Right cardiac atrium (tissue), 5 donors: ENCODE measurements around the gene DENND1A. TPM values are rescaled to one million over a fixed set of nuclear protein-coding genes. Genes with fewer than 3 reads are reported as not detected.

ENCODE experiments used
- ATAC-seq, 2 donors: fragments of 200-7000 bp; cut with Tn5 transposase; one replicate each; pipeline versions ENCODE4 v1.8.0 to v1.9.1; 2020; ENCODE audit warnings: moderate library complexity in 2 of 2, mild to moderate bottlenecking in 1 of 2
- DNase-seq, 3 donors: peaks; one replicate each; pipeline ENCODE4 v3.0.0-alpha.2; 2020
- H3K27ac ChIP-seq: one replicate; pipeline ENCODE4 v1.5.1; 2013; ENCODE audit warnings: mild to moderate bottlenecking, low read length, control low read depth, moderate library complexity
- H3K27me3 ChIP-seq: one replicate; pipeline ENCODE4 v1.6.1; 2013; ENCODE audit not compliant: control insufficient read depth, insufficient read depth
- H3K4me1 ChIP-seq: one replicate; pipeline ENCODE4 v1.6.1; 2013; ENCODE audit warnings: low read length; ENCODE audit not compliant: control insufficient read depth, insufficient read depth
- H3K4me3 ChIP-seq: one replicate; pipeline ENCODE4 v1.5.1; 2013; ENCODE audit warnings: low read length, control low read depth
- H3K9me3 ChIP-seq: one replicate; pipeline ENCODE4 v1.6.1; 2013; ENCODE audit warnings: low read length; ENCODE audit not compliant: control insufficient read depth
- WGBS: extraction: QIAGEN DNeasy Blood & Tissue Kit; methylation state at CpG from one replicate; pipeline ENCODE4 v1.1.7; 2013; 5-methylcytosine and 5-hydroxymethylcytosine counted together
- intact Hi-C, 4 donors: fragments of 100-400 bp; cut with DNase I; formaldehyde crosslinking; loops; one replicate each; pipeline versions ENCODE4 v1.11.0 to v1.14.0; 2022 to 2023
- polyA plus RNA-seq: library from polyadenylated mRNA; stranded (reverse); fragments of 200-250 nt; gene quantifications from one replicate; pipeline ENCODE4 v1.2.3, GENCODE V29; 2013
- total RNA-seq, 4 donors: library from RNA; stranded (reverse); fragmentation: NEBNext Ultra II Directional; extraction: Animal tissue kit (Norgen Biotek cat#: 25700); gene quantifications; one replicate each; pipeline ENCODE4 v1.2.1, GENCODE V29; 2021
- donor health status: healthy with polysubstance abuse.
- donor health status: DM: no; HTN: yes; CAD: no.
- donor health status: DM: no; HTN: no; CAD: no.
- donor health status: DM: no; HTN: yes; CAD: no; lungs with severe emphysema.
- donor health status: DM: yes; HTN: yes; CAD: no.

Gene DENND1A
- total and polyA plus RNA-seq, 5 donors, result 11.4 to 19.3 (median 17.4) TPM

DNA sequence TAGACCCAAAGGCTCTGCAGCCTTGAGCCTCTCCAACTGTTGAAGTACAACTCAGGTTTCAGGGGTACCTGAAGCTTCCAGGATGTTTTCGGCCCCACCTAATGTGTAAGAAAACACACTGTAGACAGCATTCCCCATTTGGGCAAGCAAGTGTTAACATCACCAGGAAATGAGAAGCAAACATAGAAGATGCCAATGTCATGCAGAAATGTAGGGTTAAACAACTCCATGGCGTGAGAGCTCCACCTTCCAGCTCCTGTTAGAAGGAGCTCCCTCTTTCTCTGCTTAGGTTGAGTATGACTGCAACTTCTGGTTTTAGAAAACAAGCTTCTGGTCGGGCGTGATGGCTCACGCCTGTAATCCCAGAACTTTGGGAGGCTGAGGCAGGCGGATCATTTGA is 31.0 kb upstream of the DENND1A start:
- no peaks in the 10 kb centered on the region for H3K9me3 ChIP-seq
- no peak overlapping the region for H3K4me3 ChIP-seq
- no peaks in the 10 kb centered on the region for H3K27me3 ChIP-seq
- no peak for ATAC-seq
- DNase-seq, result no peak
- intact Hi-C loops, result loop anchor here in 1 of 4 donors (10.0 kb wide), 1 partner anchor 406 kb away; no protein-coding TSS in a partner anchor
- H3K4me1 ChIP-seq, result no peaks in the 10 kb centered on the region
- 58% methylated on average over 6 of the region's 6 CpGs for WGBS
- H3K27ac ChIP-seq, result no peak overlapping the region

DNA sequence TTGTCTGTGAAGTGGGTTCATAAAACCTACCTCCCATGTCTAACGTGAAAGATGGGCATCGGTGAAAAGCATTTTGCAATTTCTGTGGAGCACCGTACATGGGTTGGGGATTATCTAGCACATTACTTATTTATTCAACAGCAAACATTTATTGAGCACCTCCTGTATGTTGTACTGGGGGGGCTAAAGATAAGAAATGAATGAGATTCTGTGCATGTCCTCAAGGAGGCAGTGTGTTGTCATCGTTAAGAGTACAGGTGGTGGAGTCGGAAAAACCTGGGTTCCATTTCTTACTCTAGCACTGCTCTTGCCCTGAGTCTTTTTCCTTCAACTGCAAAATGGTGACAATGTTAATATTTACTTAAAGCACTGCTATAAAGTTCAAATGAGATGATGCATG is 30.4 kb upstream of the DENND1A start:
- Histone ChIP-seq H3K9me3 (no peaks in the 10 kb centered on the region), H3K4me3 (no peak overlapping the region), H3K27ac (no peak overlapping the region), H3K27me3 (no peaks in the 10 kb centered on the region), H3K4me1 (no peaks in the 10 kb centered on the region)
- DNase-seq (no peak), ATAC-seq (no peak)
- intact Hi-C loops, result loop anchor here in 1 of 4 donors (10.0 kb wide), 1 partner anchor 406 kb away; no protein-coding TSS in a partner anchor
- 90% methylated on average over 5 of the region's 5 CpGs for WGBS

DNA sequence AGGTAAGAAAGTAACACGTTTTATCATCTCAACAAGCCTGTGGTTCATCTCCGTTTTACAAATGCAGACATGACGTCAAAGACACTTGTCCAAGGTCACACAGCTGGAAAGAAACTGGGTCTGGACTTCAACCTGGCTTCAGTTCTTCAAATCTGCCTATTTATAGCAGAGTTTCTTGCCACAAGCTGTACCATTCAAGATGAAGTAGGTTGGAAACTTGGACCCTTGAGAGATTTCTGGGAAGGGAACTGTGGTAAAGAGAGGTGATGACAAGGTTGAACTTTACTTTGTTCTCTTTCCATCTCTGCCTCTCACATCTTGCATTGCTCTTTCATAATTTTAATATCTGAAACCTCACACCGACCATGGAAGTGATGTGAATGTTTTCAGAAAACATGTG is 29.9 kb upstream of the DENND1A start:
- Histone ChIP-seq H3K4me3 (no peak overlapping the region), H3K27me3 (no peaks in the 10 kb centered on the region), H3K4me1 (no peaks in the 10 kb centered on the region), H3K27ac (no peak overlapping the region), H3K9me3 (no peaks in the 10 kb centered on the region)
- ATAC-seq (no peak), DNase-seq (no peak)
- intact Hi-C loops, result loop anchor here in 1 of 4 donors (10.0 kb wide), 1 partner anchor 405 kb away; no protein-coding TSS in a partner anchor
- WGBS, result 66% methylated on average over 4 of the region's 4 CpGs

DNA sequence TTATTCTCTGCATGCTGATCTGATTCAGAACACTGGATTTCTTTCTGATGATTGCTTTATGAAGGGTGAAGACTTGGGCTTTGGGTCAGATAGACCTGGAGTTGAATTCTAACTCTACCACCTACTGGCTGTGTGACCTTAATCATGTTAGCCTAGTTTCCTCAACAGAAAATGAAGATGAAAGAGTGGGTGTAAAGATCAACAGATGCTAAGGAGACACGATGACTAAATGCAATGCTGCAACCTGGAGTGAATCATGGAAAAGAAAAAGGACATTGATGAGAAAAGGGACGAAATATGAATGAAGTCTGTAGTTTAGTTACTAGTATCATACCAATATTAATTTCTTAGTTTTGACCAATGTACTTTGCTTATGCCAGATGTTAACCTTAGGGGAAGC is 27.8 kb upstream of the DENND1A start:
- intact Hi-C loops, result no loop called here
- H3K27ac ChIP-seq, result no peak overlapping the region
- ATAC-seq, result no peak
- no peaks in the 10 kb centered on the region for H3K4me1 ChIP-seq
- no peak overlapping the region for H3K4me3 ChIP-seq
- H3K9me3 ChIP-seq, result no peaks in the 10 kb centered on the region
- DNase-seq, result no peak
- WGBS, result 82% methylated on average over 2 of the region's 2 CpGs
- no peaks in the 10 kb centered on the region for H3K27me3 ChIP-seq

DNA sequence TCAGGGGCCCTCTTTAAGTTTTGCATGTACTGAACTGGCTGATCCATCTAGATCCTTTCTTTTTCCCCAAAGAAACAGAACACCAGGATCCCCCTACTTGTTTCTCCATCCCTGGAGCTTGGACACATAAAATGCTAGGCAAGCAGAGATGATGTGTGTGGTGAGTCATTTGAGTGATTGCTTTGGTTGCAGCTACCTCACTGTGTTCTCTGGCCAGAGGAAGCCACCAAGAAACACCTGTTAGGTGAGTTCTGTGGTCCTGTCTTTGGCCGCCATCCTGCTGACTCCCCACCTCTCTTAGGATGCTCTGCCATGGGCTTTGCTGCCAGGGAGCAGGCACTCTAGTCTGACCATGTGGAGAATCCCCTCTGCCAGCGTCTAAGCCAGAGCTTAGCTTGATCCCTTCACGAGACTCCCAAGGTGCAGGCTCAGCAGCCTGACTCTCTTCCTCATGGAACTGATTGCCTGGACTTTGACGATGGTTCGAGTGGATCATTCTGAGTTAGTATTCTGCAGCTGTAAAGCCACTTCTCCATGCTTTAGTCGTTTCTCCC is 27.3 kb upstream of the DENND1A start:
- Histone ChIP-seq H3K4me3 (no peak overlapping the region), H3K9me3 (no peaks in the 10 kb centered on the region), H3K27me3 (no peaks in the 10 kb centered on the region), H3K27ac (no peak overlapping the region), H3K4me1 (no peaks in the 10 kb centered on the region)
- 82% methylated on average over 6 of the region's 6 CpGs for WGBS
- ATAC-seq, result no peak
- intact Hi-C loops, result no loop called here
- DNase-seq, result no peak

DNA sequence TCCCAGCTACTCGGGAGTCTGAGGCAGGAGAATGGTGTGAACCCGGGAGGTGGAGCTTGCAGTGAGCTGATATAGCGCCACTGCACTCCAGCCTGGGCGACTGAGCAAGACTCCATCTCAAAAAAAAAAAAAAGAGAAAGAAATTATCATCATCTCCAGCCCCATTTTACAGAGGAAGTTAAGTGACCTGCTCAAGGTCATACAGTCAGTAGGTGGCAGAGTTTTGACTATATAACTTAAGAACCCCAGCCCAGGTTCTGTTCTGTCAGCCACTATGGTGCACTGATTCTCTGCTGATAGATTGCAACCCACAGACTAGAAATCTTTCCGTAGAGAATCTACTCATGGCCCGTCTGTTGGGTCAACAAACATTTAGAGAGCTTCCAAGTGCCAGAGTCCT is 25.7 kb upstream of the DENND1A start:
- H3K4me1 ChIP-seq, result no peaks in the 10 kb centered on the region
- no peaks in the 10 kb centered on the region for H3K9me3 ChIP-seq
- H3K4me3 ChIP-seq, result no peak overlapping the region
- intact Hi-C loops, result no loop called here
- H3K27ac ChIP-seq, result no peak overlapping the region
- WGBS, result 89% methylated on average over 6 of the region's 6 CpGs
- H3K27me3 ChIP-seq, result no peaks in the 10 kb centered on the region
- DNase-seq (no peak), ATAC-seq (no peak)

DNA sequence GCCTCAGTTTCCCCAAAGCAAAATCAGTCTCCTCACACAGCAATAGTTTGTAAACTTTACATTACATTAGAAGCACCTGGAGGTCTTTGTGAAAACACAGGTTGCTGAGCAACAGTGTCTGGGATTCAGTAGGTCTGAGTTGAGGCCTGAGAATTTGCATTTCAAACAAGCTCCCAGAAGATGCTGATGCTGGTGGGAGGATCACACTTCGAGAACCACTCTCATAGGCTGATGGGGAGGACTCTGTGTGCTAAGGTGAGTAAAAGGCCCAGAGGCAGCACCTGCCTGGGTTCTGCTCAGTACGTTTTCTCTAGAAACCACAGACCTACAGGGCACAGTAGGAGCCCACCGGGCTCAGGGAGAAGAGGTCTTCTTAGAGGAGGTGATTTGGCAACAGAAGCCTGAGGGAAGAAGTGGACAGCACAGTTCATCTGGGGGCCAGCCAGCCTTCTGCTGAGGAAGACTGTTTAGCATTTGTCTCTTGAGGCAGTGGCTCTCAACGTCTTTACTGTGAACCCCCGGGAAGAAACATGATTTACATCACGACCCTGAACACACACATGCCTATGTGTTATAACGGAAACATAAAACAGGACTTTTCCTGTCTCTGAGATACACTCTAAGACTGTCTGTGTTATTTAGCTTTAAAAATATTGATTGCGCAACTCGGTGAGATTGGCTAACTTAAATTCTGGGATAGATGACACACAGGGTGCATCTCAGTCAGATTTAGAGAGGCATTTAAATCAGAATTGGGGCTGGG is 24.8 kb upstream of the DENND1A start:
- intact Hi-C loops, result no loop called here
- Histone ChIP-seq H3K4me3 (no peak overlapping the region), H3K4me1 (no peaks in the 10 kb centered on the region), H3K9me3 (no peaks in the 10 kb centered on the region), H3K27me3 (no peaks in the 10 kb centered on the region), H3K27ac (no peak overlapping the region)
- 52% methylated on average over 9 of the region's 9 CpGs for WGBS
- DNase-seq (no peak), ATAC-seq (no peak)

DNA sequence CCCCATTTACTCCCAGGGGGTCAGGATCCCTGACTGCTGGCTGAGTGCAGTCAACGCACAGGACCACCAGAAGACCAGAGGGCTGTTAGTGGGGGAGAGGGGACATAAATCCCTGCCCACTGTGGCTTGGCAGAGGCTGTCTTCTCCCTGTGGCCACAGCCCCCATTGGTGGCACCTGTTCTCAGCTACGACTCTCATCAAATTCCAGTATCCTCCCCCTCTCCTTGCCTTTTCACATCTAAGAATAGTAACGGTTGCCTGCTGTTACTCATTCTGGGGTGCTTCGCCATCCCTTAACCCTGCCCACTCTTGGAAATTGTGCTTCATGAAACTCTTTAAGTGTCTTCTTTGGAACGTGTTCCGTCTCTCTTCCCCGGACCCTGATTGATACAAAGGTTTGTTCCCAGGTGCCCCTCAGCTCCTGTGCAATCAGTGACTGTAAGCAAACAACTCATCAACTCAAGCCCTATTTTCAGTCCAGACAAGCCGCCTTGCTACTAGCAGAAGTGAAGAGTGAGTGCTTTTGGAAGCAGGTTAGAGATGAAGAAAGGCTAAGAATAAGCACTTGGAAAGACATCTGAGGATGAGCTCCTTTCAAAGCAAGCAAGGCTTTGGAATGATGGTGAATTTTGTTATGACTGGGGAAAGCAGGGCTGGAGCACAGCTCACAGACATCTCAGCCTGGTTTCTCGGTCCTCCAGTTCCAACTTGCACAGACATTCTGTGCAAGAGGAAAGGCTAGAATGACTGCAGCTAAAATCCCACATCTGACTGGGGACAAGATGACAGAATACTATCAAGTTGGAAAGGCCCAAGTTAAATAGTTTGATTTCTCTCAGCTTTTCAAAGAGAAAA is 22.9 kb upstream of the DENND1A start:
- Histone ChIP-seq H3K27me3 (no peaks in the 10 kb centered on the region), H3K4me3 (no peak overlapping the region), H3K4me1 (no peaks in the 10 kb centered on the region), H3K9me3 (no peaks in the 10 kb centered on the region), H3K27ac (no peak overlapping the region)
- intact Hi-C loops, result no loop called here
- WGBS, result 65% methylated on average over 9 of the region's 9 CpGs
- no peak for ATAC-seq
- no peak for DNase-seq

DNA sequence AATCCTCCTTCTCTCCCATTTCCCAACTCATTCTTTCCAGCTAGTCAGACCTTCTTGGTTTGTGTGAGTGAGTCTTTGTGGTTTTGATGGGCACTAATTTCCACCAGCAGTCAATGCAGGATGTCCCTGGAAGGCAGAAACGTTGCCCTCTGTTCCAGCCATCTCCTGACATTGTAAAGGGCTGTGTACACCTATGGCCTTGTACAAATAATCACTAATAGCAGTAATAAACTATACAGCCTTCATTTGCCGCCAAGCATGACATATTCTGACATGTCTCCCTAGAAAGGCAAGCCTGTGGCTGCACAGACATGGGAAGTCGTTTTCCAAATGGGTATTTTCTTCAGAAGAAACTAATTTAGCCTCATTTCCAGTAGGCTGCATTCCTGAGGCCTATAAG is 18.4 kb upstream of the DENND1A start:
- Histone ChIP-seq H3K27me3 (no peaks in the 10 kb centered on the region), H3K9me3 (no peaks in the 10 kb centered on the region), H3K4me3 (no peak overlapping the region), H3K4me1 (no peaks in the 10 kb centered on the region), H3K27ac (no peak overlapping the region)
- intact Hi-C loops, result no loop called here
- no peak for DNase-seq
- ATAC-seq, result no peak
- 65% methylated on average over 3 of the region's 3 CpGs for WGBS

DNA sequence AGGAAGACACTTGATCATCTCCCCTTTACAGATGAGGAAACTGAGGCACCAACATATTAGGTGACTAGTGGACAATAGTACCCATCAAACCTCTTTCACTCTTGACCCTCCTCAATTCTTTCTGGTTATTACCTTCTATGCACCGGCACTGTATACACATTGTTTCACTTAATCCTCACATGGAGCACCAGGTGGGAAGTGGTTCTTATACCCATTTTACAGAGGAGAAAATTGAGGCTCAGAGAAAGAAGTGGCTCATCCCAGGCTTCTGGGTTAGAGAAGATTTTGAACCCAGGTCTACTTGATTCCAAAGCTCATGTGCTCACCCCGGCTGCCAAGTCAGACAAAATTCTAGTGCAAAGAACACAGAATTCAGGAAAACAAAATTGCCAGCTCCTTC is 17.4 kb upstream of the DENND1A start:
- H3K9me3 ChIP-seq, result no peaks in the 10 kb centered on the region
- no peak overlapping the region for H3K27ac ChIP-seq
- no peaks in the 10 kb centered on the region for H3K4me1 ChIP-seq
- H3K4me3 ChIP-seq, result no peak overlapping the region
- over 99% methylated on average over 2 of the region's 2 CpGs for WGBS
- H3K27me3 ChIP-seq, result no peaks in the 10 kb centered on the region
- no peak for DNase-seq
- ATAC-seq, result no peak
- intact Hi-C loops, result no loop called here
